GM12872 (cell line): ENCODE measurements around the gene TAF5L.

ENCODE experiments used
- TF ChIP-seq, protein P1 (sequence below): IDR thresholded peaks from 3 replicates; pipeline ENCODE4 v1.5.1; 2011; ENCODE audit warnings: low read depth, mild to moderate bottlenecking, low read length, moderate library complexity; ENCODE audit not compliant: insufficient read depth

Gene TAF5L

DNA sequence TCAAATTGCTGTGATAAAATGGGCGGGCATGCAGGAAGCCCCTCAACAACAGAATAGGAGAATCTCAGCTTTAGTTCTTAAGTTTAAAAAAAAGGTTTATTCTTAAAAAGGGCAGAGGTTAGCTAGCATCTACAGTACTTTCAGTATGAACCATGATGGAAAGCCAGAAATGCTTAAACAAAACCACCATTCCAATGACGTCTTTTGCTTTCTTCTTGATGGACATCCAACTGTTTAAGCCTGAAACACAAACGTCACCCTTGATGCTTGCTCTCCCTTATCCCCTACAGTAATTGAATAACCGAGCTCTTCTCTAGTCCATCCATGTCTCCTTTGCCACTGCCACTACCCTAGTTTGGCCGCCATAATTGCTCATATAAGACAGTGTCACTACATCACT lies 25.7 kb downstream of the TAF5L start:
- TF ChIP-seq, protein P1, sequence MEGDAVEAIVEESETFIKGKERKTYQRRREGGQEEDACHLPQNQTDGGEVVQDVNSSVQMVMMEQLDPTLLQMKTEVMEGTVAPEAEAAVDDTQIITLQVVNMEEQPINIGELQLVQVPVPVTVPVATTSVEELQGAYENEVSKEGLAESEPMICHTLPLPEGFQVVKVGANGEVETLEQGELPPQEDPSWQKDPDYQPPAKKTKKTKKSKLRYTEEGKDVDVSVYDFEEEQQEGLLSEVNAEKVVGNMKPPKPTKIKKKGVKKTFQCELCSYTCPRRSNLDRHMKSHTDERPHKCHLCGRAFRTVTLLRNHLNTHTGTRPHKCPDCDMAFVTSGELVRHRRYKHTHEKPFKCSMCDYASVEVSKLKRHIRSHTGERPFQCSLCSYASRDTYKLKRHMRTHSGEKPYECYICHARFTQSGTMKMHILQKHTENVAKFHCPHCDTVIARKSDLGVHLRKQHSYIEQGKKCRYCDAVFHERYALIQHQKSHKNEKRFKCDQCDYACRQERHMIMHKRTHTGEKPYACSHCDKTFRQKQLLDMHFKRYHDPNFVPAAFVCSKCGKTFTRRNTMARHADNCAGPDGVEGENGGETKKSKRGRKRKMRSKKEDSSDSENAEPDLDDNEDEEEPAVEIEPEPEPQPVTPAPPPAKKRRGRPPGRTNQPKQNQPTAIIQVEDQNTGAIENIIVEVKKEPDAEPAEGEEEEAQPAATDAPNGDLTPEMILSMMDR, result no peak

DNA sequence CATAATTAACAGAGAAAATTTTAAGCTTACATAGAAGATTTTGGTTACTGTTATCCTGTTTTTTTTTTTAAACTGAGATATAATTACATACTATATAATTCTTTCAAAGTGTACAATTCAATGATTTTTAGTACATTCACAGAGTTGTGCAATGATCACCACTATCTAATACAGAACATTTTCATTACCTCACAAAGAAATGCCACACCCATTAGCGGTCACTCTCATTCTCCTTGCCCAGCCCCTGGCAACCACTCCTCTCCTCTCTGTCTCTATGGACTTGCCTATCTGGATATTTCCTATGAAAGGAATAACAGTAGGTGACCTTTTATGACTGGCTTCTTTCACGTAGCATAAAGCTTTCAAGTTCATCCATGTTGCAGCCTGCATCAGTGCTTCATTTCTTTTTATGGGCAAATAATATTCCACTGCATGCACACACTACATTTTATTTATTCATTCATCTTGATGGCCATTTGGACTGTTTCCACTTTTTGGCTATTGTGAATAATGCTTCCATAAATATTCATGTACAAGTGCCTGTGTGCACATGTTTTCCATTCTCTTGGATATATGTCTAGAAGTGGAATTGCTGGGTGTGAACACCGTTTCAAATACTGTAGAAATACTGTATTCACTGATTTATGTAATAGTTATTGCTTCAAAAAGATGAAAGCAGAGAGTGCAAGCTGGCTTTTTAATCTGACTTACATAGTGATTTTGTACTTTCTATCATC lies 26.5 kb downstream of the TAF5L start:
- TF ChIP-seq, protein P1, result no peak

DNA sequence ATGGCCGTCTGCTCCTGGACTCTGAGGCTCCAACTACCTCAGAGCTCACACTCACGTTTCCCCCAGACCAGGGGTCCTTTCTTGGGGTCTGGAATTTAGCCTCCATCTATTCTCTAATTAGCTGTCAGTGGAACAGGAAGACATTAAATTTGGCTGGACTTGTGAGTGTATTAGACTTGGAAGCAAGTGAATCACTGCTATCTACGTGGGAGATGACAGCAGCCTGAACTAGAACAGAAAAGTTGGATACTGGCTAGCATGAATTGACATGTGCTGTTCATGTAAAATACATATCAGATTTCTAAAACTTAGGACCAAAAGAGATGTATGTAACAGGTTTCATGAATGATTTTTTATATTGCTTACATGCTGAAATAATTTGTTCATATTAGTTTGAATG lies 28.0 kb downstream of the TAF5L start:
- TF ChIP-seq, protein P1, result no peak

DNA sequence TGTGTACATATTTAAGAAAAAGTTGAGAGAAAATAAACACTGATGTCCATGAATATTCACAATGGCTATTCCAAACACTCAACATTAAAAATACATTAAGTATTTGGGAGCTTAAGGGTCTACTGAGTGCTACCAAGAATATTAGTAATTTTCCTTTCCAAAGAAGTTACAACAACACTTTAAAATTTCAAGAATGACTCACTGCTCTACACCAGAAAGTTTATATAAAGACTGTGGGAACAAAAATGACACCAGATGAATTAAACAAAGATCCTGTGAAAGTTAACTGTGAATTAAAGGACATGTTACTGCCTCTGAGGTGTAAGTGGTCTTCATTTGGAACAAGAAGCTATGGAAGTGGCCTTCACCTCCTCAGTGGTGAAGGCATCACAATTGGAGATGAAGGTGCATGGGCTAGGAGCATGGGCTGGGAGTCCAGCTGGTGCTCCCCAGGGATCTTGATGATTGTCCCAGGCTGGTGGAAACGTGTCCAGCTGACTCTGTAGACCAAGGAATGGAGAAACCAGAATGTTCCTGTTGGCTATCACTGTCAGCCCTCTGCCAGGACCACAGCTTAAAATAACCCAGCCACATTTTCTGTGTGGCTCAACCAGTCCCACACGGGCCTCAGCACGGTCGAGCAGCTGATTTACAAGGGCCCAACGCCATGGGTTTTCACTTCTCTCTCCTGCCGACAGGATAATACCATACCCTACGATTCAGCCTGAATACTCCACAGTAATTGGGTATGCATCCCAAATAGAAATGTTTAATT lies 28.8 kb downstream of the TAF5L start:
- TF ChIP-seq, protein P1, result no peak

DNA sequence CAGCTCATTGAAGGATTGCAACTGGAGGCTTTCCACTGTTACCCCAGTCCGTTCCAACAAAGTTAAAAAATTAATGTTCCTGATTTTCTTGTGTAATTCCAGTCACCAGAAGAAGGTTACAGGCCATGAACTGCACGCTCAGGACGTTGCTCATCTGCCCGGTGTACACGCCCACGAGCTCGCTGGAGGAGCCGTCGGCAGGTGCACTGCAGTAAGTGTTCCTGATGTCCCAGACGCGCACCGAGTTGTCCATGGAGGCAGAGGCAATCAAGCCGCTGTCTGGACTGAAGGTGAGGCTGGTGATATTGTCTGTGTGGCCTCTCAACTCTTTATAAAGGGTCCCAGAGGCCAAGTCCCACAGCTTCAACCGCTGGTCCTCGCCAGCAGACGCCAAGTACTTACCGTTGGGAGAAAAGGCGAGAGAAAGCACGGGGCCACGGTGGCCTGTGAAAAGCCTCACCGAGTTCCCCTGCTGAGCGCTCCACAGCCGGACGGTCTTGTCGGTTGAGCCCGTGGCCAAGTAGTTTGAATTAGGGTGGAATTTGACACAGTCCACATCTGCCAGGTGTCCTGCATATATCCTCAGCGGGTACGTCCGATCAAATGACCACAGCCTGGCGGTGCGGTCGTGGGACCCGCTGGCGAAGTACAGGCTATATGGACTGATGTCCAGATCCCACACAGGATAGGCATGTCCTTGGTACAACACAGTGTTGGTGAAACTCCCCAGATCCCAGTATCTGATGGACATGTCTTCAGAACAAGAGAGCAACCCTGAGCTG lies 31.5 kb downstream of the TAF5L start:
- TF ChIP-seq, protein P1, result no peak

DNA sequence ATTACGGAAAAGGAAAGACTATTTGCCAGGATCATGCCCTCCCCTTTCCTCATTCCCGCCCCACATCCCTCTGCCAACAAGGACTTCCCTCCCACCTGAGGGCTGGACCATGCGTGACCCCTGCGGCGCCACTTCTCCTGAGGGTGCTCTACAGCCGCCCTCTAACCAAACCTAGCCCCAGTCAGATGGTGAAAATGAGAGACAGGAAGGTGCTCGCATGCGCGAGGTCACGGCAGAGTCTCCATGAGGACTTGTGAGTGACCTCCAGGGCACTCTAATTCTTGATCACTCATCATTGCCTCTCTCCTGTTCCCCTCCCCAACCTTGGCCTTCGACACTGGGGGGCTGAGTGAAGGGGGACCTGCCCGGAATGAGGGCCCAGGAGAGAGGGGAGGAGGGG lies 32.1 kb downstream of the TAF5L start:
- TF ChIP-seq, protein P1, result no peak

DNA sequence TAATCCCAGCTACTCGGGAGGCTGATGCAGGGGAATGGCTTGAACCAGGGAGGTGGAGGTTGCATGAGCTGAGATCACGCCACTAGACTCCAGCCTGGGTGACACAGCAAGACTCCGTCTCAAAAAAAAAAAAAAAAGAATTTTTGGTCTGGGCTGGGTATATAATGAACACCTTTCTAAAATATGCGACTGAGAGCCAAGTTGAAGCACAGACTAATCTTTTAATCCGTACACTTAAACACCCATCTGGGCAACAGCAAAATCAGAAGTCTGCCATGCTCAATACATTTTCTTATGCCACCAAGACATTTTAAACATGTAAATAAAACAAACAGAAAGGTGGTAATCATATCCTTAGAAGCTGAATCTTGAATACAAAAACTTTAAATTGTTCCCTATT lies 35.8 kb downstream of the TAF5L start:
- TF ChIP-seq, protein P1, result no peak
